ENCODE measurements around the gene CEP55.

GRCh38 chr10:93475227-93475626, 21.2 kb upstream of the CEP55 start:
- TF ChIP-seq GATA3 (IDR thresholded peaks at IDR 0.05; ENCODE audit: low read depth, low read length), result no peak
- no peak for TF ChIP-seq GATA2 (IDR thresholded peaks at IDR 0.05; ENCODE audit: low read depth, low read length)

All from SH-SY5Y (cell line).